Esophagus squamous epithelium (tissue), 4 donors: ENCODE measurements around the gene DENND4A.

Source experiments
- CTCF ChIP-seq, 6 experiments: fragments of 450-650 bp in 4 of 6; fragments of 200-600 bp in 2 of 6; sonication (generic) in 2 of 6; IDR thresholded peaks; one replicate each; pipeline ENCODE4 v1.5.1; 2016 to 2019; ENCODE audit warnings: antibody characterized with exemption in 6 of 6, mild to moderate bottlenecking in 4 of 6, moderate library complexity in 4 of 6
- POLR2A ChIP-seq, 4 donors: fragments of 450-650 bp; IDR thresholded peaks; one replicate each; pipeline ENCODE4 v1.6.1; 2017; ENCODE audit warnings: antibody characterized with exemption in 4 of 4, mild to moderate bottlenecking in 4 of 4, moderate library complexity in 3 of 4

- TF ChIP-seq CTCF (IDR thresholded peaks at IDR 0.05) (no peak), POLR2A (IDR thresholded peaks at IDR 0.05) (no peak)
These were observed 162.5 kb downstream of the DENND4A start for GRCh38 chr15:65629548-65629947.
